ENCODE results near the gene CACNG5. TPM values are rescaled to one million over a fixed set of nuclear protein-coding genes. Genes with fewer than 3 reads are reported as not detected.

The CACNG5 gene
- total RNA-seq, 1 donor from 2014 or later = not detected

GRCh38 chr17:66790501-66791061 is 44.3 kb upstream of the CACNG5 start:
- Histone ChIP-seq H3K27ac (no peak overlapping the region), H3K27me3 (no peaks in the 10 kb centered on the region), H3K9me3 (no peaks in the 10 kb centered on the region), H3K4me1 (peaks cover 4% of the 10 kb centered on the region), H3K4me3 (no peak overlapping the region), H3K36me3 (peaks cover 38% of the 10 kb centered on the region)
- no peak for TF ChIP-seq CTCF (IDR thresholded peaks at IDR 0.05)
- no peak for ATAC-seq
- DNase-seq = no peak
- intact Hi-C loops (cut with DNase I) = no loop called here

DNA sequence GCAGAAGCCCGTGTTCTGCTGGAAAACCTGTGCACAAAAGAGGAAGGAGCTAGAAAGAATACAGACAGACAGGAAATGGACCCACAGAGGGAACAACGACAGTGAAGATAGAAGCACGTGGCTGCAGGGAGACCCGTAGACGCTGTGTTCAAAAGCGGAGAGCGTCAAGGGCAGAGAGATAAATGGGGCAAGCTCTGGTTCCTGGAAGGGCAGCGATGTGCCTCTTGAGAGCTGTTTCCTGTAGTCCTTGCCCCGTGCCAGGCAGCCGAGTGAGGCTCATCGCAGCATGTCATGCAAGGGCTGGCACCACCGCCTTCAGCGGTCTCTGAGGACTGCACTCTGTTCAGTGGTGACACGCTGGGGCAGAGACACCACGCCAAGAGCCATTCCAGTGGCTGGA is 43.6 kb upstream of the CACNG5 start:
- no peak for TF ChIP-seq CTCF (IDR thresholded peaks at IDR 0.05)
- H3K27ac ChIP-seq = no peak overlapping the region
- intact Hi-C loops (cut with DNase I) = no loop called here
- peak; percentile 79 for ATAC-seq
- no peaks in the 10 kb centered on the region for H3K27me3 ChIP-seq
- H3K9me3 ChIP-seq = no peaks in the 10 kb centered on the region
- H3K36me3 ChIP-seq = peaks cover 38% of the 10 kb centered on the region
- H3K4me1 ChIP-seq = peaks cover 4% of the 10 kb centered on the region
- H3K4me3 ChIP-seq = no peak overlapping the region
- DNase-seq = no peak

DNA sequence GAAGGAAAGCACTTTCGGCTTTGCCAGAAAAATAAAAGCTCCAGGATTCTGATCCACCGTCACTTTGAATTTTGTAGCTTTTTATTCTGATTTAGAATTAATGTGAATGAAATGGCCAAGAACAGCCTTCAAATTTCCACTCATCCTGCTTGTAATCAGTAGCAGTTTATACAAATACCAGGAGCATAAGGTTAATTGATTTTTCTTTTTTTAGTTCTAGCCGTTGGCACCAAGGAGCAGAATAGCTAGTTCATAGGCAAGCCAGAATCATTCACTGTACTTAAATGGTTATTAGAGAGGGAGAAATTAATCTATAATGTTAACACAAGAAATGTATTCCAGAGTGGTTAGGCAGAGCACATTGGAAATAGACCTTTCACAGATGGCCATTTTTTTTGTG is 41.1 kb upstream of the CACNG5 start:
- TF ChIP-seq CTCF (IDR thresholded peaks at IDR 0.05) = no peak
- Histone ChIP-seq H3K4me3 (no peak overlapping the region), H3K27ac (no peak overlapping the region), H3K36me3 (peaks cover 16% of the 10 kb centered on the region), H3K4me1 (peaks cover 4% of the 10 kb centered on the region), H3K27me3 (no peaks in the 10 kb centered on the region), H3K9me3 (no peaks in the 10 kb centered on the region)
- ATAC-seq (no peak), DNase-seq (no peak)
- intact Hi-C loops (cut with DNase I) = no loop called here

GRCh38 chr17:66795486-66795885 is 39.4 kb upstream of the CACNG5 start:
- no peak overlapping the region for H3K27ac ChIP-seq
- H3K27me3 ChIP-seq = no peaks in the 10 kb centered on the region
- H3K4me1 ChIP-seq = peaks cover 2% of the 10 kb centered on the region
- no peak overlapping the region for H3K4me3 ChIP-seq
- DNase-seq = no peak
- no peak for TF ChIP-seq CTCF (IDR thresholded peaks at IDR 0.05)
- ATAC-seq = no peak
- peaks cover under 1% of the 10 kb centered on the region for H3K36me3 ChIP-seq
- H3K9me3 ChIP-seq = no peaks in the 10 kb centered on the region
- intact Hi-C loops (cut with DNase I) = no loop called here

DNA sequence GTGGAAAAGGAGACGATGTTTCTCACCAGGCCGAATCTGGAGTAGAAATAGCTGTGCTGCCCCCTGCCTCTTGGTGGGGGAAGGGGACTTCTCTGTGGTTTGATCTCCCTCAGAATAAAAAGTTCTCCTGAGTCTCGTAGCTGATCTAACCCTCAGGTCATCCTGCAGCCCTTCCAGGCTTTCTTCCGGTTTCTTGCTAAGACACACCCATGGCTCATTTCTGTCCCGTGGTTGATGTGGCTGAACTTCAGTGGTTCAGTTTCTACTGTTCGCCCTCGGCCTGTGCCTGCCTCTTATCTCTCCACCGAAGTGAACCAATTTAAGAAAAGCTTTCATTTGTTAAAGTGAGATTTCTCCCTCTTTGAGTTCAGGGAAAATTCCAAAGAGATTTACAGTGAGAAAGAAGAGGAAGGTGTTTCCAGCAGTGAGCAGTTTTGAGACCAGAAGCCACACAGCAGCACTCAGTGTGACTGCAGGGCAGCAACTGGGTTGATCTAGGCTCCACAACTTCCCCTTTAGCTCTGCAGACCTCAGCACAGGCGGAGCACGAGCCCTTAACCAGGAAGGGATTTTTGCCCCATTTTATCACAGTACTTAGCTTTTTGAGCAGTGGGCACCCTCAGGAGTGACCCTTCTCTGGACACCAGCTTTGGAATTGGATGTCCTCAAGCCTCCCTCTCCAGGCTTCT is 34.9 kb upstream of the CACNG5 start:
- H3K27me3 ChIP-seq = no peaks in the 10 kb centered on the region
- no peaks in the 10 kb centered on the region for H3K9me3 ChIP-seq
- intact Hi-C loops (cut with DNase I) = no loop called here
- no peaks in the 10 kb centered on the region for H3K4me1 ChIP-seq
- H3K4me3 ChIP-seq = no peak overlapping the region
- no peak overlapping the region for H3K27ac ChIP-seq
- no peak for TF ChIP-seq CTCF (IDR thresholded peaks at IDR 0.05)
- peak; percentile 68 for ATAC-seq
- DNase-seq = no peak
- peaks cover 14% of the 10 kb centered on the region for H3K36me3 ChIP-seq
